Heart right ventricle (tissue), 16 donors: ENCODE results near the gene CTBP2. TPM values are rescaled to one million over a fixed set of nuclear protein-coding genes. Genes with fewer than 3 reads are reported as not detected.

Source experiments
- ATAC-seq, 8 donors: fragments of 200-7000 bp; cut with Tn5 transposase; one replicate each; pipeline ENCODE4 v1.9.1; 2020; ENCODE audit warnings: mild to moderate bottlenecking in 8 of 8, moderate library complexity in 8 of 8, moderate number of reproducible peaks in 1 of 8
- DNase-seq, 2 donors: peaks; one replicate each; pipeline ENCODE4 v3.0.0-alpha.2; 2020
- H3K27ac ChIP-seq, 10 donors: fragments of 200-600 bp; sonication (generic) in 2 of 10; one replicate each; pipeline versions ENCODE4 v1.5.0 to v1.8.0; 2020 to 2022; ENCODE audit warnings: mild to moderate bottlenecking in 3 of 10
- H3K27me3 ChIP-seq, 7 donors: fragments of 200-600 bp; one replicate each; pipeline ENCODE4 v1.8.0; 2021 to 2022; ENCODE audit warnings: mild to moderate bottlenecking in 2 of 7
- H3K36me3 ChIP-seq, 9 donors: fragments of 200-600 bp; sonication (generic) in 1 of 9; one replicate each; pipeline versions ENCODE4 v1.5.0 to v1.8.0; 2020 to 2022; ENCODE audit warnings: mild to moderate bottlenecking in 2 of 9
- H3K4me1 ChIP-seq, 9 donors: fragments of 200-600 bp; sonication (generic) in 1 of 9; one replicate each; pipeline versions ENCODE4 v1.5.0 to v1.8.0; 2020 to 2022; ENCODE audit warnings: mild to moderate bottlenecking in 4 of 9
- H3K4me3 ChIP-seq, 10 donors: fragments of 200-600 bp; sonication (generic) in 2 of 10; one replicate each; pipeline versions ENCODE4 v1.5.0 to v1.8.0; 2020 to 2022; ENCODE audit warnings: mild to moderate bottlenecking in 7 of 10, moderate library complexity in 2 of 10
- H3K9me3 ChIP-seq, 11 donors: fragments of 200-600 bp in 10 of 11; sonication (generic) in 2 of 11; one replicate each; pipeline versions ENCODE4 v1.5.0 to v1.8.0; 2013 to 2022; ENCODE audit warnings: mild to moderate bottlenecking in 2 of 11, control low read depth in 1 of 11, moderate library complexity in 1 of 11
- WGBS, 2 donors: extraction: QIAGEN DNeasy Blood & Tissue Kit; methylation state at CpG; one replicate each; pipeline ENCODE4 v1.1.7; 2013; ENCODE audit warnings: inconsistent platforms in 1 of 2; 5-methylcytosine and 5-hydroxymethylcytosine counted together
- intact Hi-C, 10 donors: fragments of 100-400 bp; cut with DNase I; formaldehyde crosslinking; loops; one replicate each; pipeline versions ENCODE4 v1.11.1 to v1.14.2; 2022
- polyA plus RNA-seq, 2 donors: library from polyadenylated mRNA; stranded (reverse); fragments of 200-250 nt; gene quantifications; one replicate each; pipeline ENCODE4 v1.2.3, GENCODE V29; 2013
- total RNA-seq, 10 donors: library from RNA; stranded (reverse); fragmentation: NEBNext Ultra II Directional in 3 of 10; extraction: Animal tissue kit (Norgen Biotek cat#: 25700) in 3 of 10; gene quantifications; one replicate each; pipeline versions ENCODE4 v1.2.1 to v1.2.4, GENCODE V29; 2021 to 2023
- TF ChIP-seq, protein P1 (sequence below), 9 donors: fragments of 200-600 bp; sonication (generic) in 2 of 9; IDR thresholded peaks; one replicate each; pipeline versions ENCODE4 v1.5.0 to v1.8.0; 2021 to 2022; ENCODE audit warnings: antibody characterized with exemption in 9 of 9, mild to moderate bottlenecking in 5 of 9, moderate library complexity in 1 of 9
- donor health status: Arrhythmogenic right ventricular cardiomyopathy.
- donor health status: ischemic (EF 13 %, LVEDD 7.1; RV severe dilation, severe dysfunction).
- donor health status: healthy with polysubstance abuse.
- donor health status: DM: no; HTN: yes; CAD: no.
- donor health status: DM: no; HTN: no; CAD: no.
- donor health status: ischemic (EF 25% LVEDD 6.9; RV normal size, moderate dysfunction).
- donor health status: ischemic (EF 25% LVEDD 5.7; RV mildly dilated, moderate dysfunction).
- donor health status: healthy.
- donor health status: DM: yes; HTN: yes; CAD: no.
- donor health status: Ischemic cardiomyopathy.
- donor health status: ischemic (EF 35%, LVEDD 5.7; RV mildly dilated, moderate dysfunction).
- donor health status: nonischemic (EF 11% LVEDD 7.7; RV severe dilation, severe dysfunction).
- donor health status: DM: yes; HTN: yes; CAD: no.
- donor health status: PGD.
- donor health status: ischemic (EF 29% LVEDD 5.4; RV normal size, mild dysfunction).
- donor health status: nonischemic (EF 23%, LVEDD 6.1; RV moderate dilation, normal function).

Gene CTBP2
- total and polyA plus RNA-seq, 12 donors: 14.7 to 36.2 (median 26.0) TPM

DNA sequence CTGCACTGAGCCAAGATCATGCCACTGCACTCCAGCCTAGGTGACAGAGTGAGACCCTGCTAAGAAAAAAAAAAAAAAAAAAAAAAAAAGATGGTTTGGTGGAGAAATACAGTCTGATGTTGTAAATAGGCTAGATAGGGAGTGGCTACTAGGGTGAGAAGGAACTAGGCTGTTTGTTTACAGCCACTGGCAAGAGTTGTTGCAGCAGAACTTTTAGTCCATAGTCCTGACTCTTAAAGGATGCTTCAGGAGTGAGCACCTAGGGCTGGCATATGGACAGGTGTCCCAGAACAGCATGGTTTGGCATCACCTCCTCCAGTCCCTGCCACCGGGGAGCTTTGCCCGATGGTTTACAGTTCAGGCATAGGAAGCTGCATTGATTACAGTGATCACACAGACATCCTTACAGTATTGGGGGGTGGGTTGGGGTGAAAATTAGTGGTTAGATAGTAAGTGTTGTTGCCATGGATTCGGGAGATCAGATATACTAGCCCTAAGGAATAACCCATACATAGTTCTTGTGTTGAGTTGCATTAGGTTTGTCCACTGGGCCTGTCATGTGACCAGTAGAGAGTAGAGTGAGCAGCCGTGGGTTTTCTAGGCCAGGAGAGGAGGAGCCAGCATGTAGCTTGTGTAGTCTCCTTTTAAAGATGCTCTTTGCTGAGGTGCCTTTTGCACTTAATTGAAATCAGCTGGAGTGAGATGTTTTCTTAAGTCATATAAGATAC is 182.6 kb downstream of the CTBP2 start:
- Histone ChIP-seq H3K27me3 (no peaks in the 10 kb centered on the region), H3K4me3 (no peak overlapping the region), H3K27ac (no peak overlapping the region), H3K36me3 (peaks cover 0 to 66% (median 19%) of the 10 kb centered on the region in 9 donors), H3K9me3 (no peaks in the 10 kb centered on the region), H3K4me1 (peaks cover 0 to 17% (median 5%) of the 10 kb centered on the region in 9 donors)
- DNase-seq: no peak
- peak in 7 of 8 donors; percentile 31 to 69 (median 41) for ATAC-seq
- 71 to 74% methylated on average over 4 of the region's 4 CpGs for WGBS, 2 donors
- intact Hi-C loops: loop anchor here in 3 of 10 donors (10.0 kb wide), 2 partner anchors 53 to 63 kb away; no protein-coding TSS in a partner anchor
- TF ChIP-seq, protein P1, sequence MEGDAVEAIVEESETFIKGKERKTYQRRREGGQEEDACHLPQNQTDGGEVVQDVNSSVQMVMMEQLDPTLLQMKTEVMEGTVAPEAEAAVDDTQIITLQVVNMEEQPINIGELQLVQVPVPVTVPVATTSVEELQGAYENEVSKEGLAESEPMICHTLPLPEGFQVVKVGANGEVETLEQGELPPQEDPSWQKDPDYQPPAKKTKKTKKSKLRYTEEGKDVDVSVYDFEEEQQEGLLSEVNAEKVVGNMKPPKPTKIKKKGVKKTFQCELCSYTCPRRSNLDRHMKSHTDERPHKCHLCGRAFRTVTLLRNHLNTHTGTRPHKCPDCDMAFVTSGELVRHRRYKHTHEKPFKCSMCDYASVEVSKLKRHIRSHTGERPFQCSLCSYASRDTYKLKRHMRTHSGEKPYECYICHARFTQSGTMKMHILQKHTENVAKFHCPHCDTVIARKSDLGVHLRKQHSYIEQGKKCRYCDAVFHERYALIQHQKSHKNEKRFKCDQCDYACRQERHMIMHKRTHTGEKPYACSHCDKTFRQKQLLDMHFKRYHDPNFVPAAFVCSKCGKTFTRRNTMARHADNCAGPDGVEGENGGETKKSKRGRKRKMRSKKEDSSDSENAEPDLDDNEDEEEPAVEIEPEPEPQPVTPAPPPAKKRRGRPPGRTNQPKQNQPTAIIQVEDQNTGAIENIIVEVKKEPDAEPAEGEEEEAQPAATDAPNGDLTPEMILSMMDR (IDR thresholded peaks at IDR 0.05): no peak

DNA sequence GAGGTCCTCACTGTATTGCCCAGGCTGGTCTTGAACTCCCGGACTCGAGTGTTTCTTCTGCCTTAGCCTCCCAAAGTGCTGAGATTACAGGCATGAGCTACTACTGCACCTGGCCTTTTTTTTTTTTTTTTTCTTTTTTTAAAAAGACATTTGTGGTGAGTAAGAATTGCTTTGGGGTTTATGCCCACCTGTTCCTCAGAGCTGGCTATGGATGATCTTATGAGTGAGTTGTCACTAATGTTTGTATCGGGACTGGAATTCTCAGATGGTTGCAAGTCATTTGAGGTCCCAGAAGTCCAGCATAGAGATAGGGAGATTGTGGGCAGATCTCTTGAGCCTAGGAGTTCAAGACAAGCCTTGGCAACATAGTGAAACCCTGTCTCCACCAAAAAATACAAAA is 183.2 kb downstream of the CTBP2 start:
- intact Hi-C loops: loop anchor here in 3 of 10 donors (10.0 kb wide), 2 partner anchors 52 to 62 kb away; no protein-coding TSS in a partner anchor
- no peak for DNase-seq

DNA sequence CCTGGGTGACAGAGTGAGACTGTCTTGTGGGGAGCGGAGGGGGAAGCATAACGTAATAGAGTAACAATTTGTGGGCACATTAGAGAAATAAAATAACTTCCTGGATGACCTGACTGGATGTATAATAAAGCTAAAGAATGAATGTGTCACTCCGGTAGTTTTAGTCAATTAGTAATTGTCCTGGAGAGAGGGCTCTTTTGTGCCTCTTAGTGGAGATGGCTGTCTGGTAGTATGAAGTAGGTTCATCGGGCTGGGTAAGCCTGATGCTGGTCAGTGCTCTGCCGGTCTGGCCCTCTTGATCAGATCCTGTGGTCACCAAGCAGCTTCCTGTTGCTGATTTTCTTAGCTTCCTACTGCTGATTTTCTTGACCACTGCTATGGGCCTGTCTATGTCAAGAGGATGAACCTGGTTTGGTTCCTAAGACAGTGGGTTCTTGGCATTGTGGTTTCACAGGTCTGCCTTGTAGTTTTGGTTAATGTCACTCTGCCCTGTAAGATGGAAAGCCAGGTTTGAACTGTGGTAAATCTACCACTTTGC is 184.3 kb downstream of the CTBP2 start:
- TF ChIP-seq, protein P1 (IDR thresholded peaks at IDR 0.05): no peak
- H3K27ac ChIP-seq: no peak overlapping the region
- ATAC-seq (peak in 2 of 8 donors; percentile 17 to 29), DNase-seq (no peak)
- WGBS, 2 donors: 76 to 77% methylated on average over 5 of the region's 5 CpGs
- H3K4me3 ChIP-seq: no peak overlapping the region
- peaks cover 0 to 61% (median 11%) of the 10 kb centered on the region in 9 donors for H3K36me3 ChIP-seq
- intact Hi-C loops: loop anchor here in 3 of 10 donors (10.0 kb wide), 2 partner anchors 51 to 61 kb away; no protein-coding TSS in a partner anchor
- no peaks in the 10 kb centered on the region for H3K27me3 ChIP-seq
- H3K4me1 ChIP-seq: peaks cover 2 to 32% (median 14%) of the 10 kb centered on the region in 9 donors
- H3K9me3 ChIP-seq: no peaks in the 10 kb centered on the region

More for the DNA sequence above, 183.2 kb downstream of the CTBP2 start:
- Histone ChIP-seq H3K4me1 (peaks cover 0 to 21% (median 5%) of the 10 kb centered on the region in 9 donors), H3K9me3 (no peaks in the 10 kb centered on the region), H3K27me3 (no peaks in the 10 kb centered on the region), H3K27ac (no peak overlapping the region), H3K36me3 (peaks cover 0 to 65% (median 12%) of the 10 kb centered on the region in 9 donors), H3K4me3 (no peak overlapping the region)
- ATAC-seq: peak in 1 of 8 donors; percentile 22
- WGBS, 2 donors: 79 to 96% methylated on average over 3 of the region's 3 CpGs
- TF ChIP-seq, protein P1 (IDR thresholded peaks at IDR 0.05): no peak

DNA sequence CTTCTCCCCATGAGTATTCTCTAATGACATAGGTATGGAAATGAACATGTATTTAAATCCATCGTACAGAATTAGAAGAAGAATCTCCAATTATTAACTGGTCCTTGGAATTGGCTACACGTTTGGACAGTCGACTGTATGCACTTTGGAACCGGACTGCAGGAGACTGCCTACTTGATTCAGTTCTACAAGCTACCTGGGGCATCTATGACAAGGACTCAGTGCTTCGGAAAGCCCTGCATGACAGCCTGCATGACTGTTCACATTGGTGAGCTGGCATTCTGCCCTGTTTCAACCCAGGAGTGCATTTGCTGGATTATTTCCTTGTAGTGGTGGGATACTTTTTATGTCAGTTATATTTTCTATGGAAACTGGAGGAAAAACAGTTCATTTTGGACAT is 186.2 kb downstream of the CTBP2 start:
- no peak for DNase-seq
- H3K36me3 ChIP-seq: peaks cover 0 to 62% (median 11%) of the 10 kb centered on the region in 9 donors
- H3K4me1 ChIP-seq: peaks cover 4 to 48% (median 30%) of the 10 kb centered on the region in 9 donors
- no peak for ATAC-seq
- WGBS, 2 donors: 74 to 78% methylated on average over 5 of the region's 5 CpGs
- no peak overlapping the region for H3K4me3 ChIP-seq
- TF ChIP-seq, protein P1 (IDR thresholded peaks at IDR 0.05): no peak
- H3K27me3 ChIP-seq: no peaks in the 10 kb centered on the region
- no peak overlapping the region for H3K27ac ChIP-seq
- intact Hi-C loops: loop anchor here in 3 of 10 donors (10.0 kb wide), 2 partner anchors 49 to 59 kb away; no protein-coding TSS in a partner anchor
- H3K9me3 ChIP-seq: no peaks in the 10 kb centered on the region
